Neural cell (in vitro differentiated cells): ENCODE results near the gene ADAT1. TPM values are rescaled to one million over a fixed set of nuclear protein-coding genes. Genes with fewer than 3 reads are reported as not detected.

Experiments used
- H2AFZ ChIP-seq: fragments of 200-600, 300-800 bp; sonication (generic), shearing (Covaris generic); 2 replicates; pipeline ENCODE4 v1.6.0; 2014; ENCODE audit warnings: low read depth, mild to moderate bottlenecking, antibody characterized with exemption, low read length, moderate library complexity
- H3F3A ChIP-seq: fragments of 200-600 bp; shearing (Covaris generic); 2 replicates; pipeline ENCODE4 v1.6.1; 2016; ENCODE audit warnings: mild to moderate bottlenecking, moderate library complexity, mixed read lengths, antibody characterized with exemption, low read length; ENCODE audit not compliant: insufficient read depth, poor library complexity, severe bottlenecking
- H3K27ac ChIP-seq: fragments of 200-600, 300-800 bp; sonication (generic), shearing (Covaris generic); 2 replicates; pipeline ENCODE4 v1.5.1; 2014; ENCODE audit warnings: mild to moderate bottlenecking, low read length, moderate library complexity
- H3K27me3 ChIP-seq: fragments of 300-800, 200-600 bp; sonication (generic), shearing (Covaris generic); 2 replicates; pipeline ENCODE4 v1.6.0; 2014; ENCODE audit warnings: mild to moderate bottlenecking, low read depth, low read length, moderate library complexity; ENCODE audit not compliant: insufficient read depth
- H3K36me3 ChIP-seq: fragments of 300-800, 200-600 bp; sonication (generic), shearing (Covaris generic); 2 replicates; pipeline ENCODE4 v1.5.1; 2014; ENCODE audit warnings: mild to moderate bottlenecking, antibody characterized with exemption, low read length, moderate library complexity; ENCODE audit not compliant: insufficient read depth
- H3K4me2 ChIP-seq: fragments of 300-800, 200-600 bp; sonication (generic), shearing (Covaris generic); 2 replicates; pipeline ENCODE4 v1.6.0; 2014; ENCODE audit warnings: mild to moderate bottlenecking, low read length
- H3K4me3 ChIP-seq: fragments of 300-800, 200-600 bp; sonication (generic), shearing (Covaris generic); 2 replicates; pipeline ENCODE4 v1.5.1; 2014; ENCODE audit warnings: mild to moderate bottlenecking, low read length, moderate library complexity
- H3K79me2 ChIP-seq: fragments of 200-600 bp; shearing (Covaris generic); replicated peaks from 2 replicates; pipeline ENCODE4 v1.6.0; 2014; ENCODE audit warnings: mild to moderate bottlenecking, low read length, moderate library complexity; ENCODE audit not compliant: insufficient read depth
- H3K9ac ChIP-seq: fragments of 300-800, 200-600 bp; sonication (generic), shearing (Covaris generic); 2 replicates; pipeline ENCODE4 v1.6.1; 2016; ENCODE audit warnings: mild to moderate bottlenecking, low read length, mixed read lengths
- H3K9me2 ChIP-seq: fragments of 200-600 bp; shearing (Covaris generic); 2 replicates; pipeline ENCODE4 v1.6.1; 2016; ENCODE audit warnings: mild to moderate bottlenecking, low read length, mixed read lengths; ENCODE audit not compliant: insufficient read depth
- H3K9me3 ChIP-seq: fragments of 200-600, 300-800 bp; sonication (generic), shearing (Covaris generic); 2 replicates; pipeline ENCODE4 v1.6.1; 2016; ENCODE audit warnings: mild to moderate bottlenecking, mixed run types, low read length, moderate library complexity, mixed read lengths
- H4K20me1 ChIP-seq: fragments of 200-600 bp; shearing (Covaris generic); 2 replicates; pipeline ENCODE4 v1.6.1; 2016; ENCODE audit warnings: mild to moderate bottlenecking, mixed run types; ENCODE audit not compliant: insufficient read depth
- EP300 ChIP-seq: fragments of 450-650 bp; conservative IDR thresholded peaks from 2 replicates; pipeline ENCODE4 v1.6.1; 2014; ENCODE audit warnings: antibody characterized with exemption, mild to moderate bottlenecking, moderate library complexity; ENCODE audit not compliant: poor library complexity, severe bottlenecking
- EZH2 ChIP-seq: fragments of 200-600, 300-800 bp; shearing (Covaris generic), sonication (generic); IDR thresholded peaks from 2 replicates; pipeline ENCODE4 v1.6.1; 2014; ENCODE audit warnings: antibody characterized with exemption, low read length, borderline replicate concordance, mild to moderate bottlenecking; ENCODE audit not compliant: insufficient read depth, poor library complexity, severe bottlenecking
- MXI1 ChIP-seq: fragments of 450-650 bp; conservative IDR thresholded peaks from 2 replicates; pipeline ENCODE4 v1.6.1; 2014; ENCODE audit warnings: antibody characterized with exemption, mild to moderate bottlenecking; ENCODE audit not compliant: poor library complexity, severe bottlenecking
- POLR2AphosphoS5 ChIP-seq: IDR thresholded peaks from 2 replicates; pipeline ENCODE4 v1.6.1; 2012
- RAD21 ChIP-seq: fragments of 450-650 bp; conservative IDR thresholded peaks from 2 replicates; pipeline ENCODE4 v1.6.1; 2014; ENCODE audit warnings: antibody characterized with exemption, mild to moderate bottlenecking, moderate library complexity
- SMC3 ChIP-seq: fragments of 450-650 bp; conservative IDR thresholded peaks from 2 replicates; pipeline ENCODE4 v1.6.1; 2014; ENCODE audit warnings: antibody characterized with exemption, mild to moderate bottlenecking, moderate library complexity; ENCODE audit not compliant: poor library complexity
- TAF1 ChIP-seq: IDR thresholded peaks from 2 replicates; pipeline ENCODE4 v1.6.1; 2012; ENCODE audit warnings: low read depth
- polyA plus RNA-seq: library from polyadenylated mRNA; depleted of rRNA; stranded (reverse); fragments of >200 nt; gene quantifications from 2 replicates; pipeline ENCODE4 v1.2.3, GENCODE V29; 2014
- TF ChIP-seq, protein P1 (sequence below): IDR thresholded peaks from 2 replicates; pipeline ENCODE4 v1.6.1; 2012; ENCODE audit warnings: borderline replicate concordance
- TF ChIP-seq, protein P2 (sequence below): fragments of 450-650 bp; IDR thresholded peaks from 2 replicates; pipeline ENCODE4 v1.5.1; 2014; ENCODE audit warnings: antibody characterized with exemption, mild to moderate bottlenecking, moderate library complexity; ENCODE audit not compliant: poor library complexity, severe bottlenecking

ADAT1 gene
- polyA plus RNA-seq, 1 donor from 2014 or later = 62.8 TPM

GRCh38 chr16:75660726-75661302 is 37.7 kb upstream of the ADAT1 start:
- TF ChIP-seq RAD21 (no peak), SMC3 (no peak), MXI1 (no peak), TAF1 (no peak), EZH2 (no peak), POLR2AphosphoS5 (no peak), EP300 (no peak)
- TF ChIP-seq, protein P1, sequence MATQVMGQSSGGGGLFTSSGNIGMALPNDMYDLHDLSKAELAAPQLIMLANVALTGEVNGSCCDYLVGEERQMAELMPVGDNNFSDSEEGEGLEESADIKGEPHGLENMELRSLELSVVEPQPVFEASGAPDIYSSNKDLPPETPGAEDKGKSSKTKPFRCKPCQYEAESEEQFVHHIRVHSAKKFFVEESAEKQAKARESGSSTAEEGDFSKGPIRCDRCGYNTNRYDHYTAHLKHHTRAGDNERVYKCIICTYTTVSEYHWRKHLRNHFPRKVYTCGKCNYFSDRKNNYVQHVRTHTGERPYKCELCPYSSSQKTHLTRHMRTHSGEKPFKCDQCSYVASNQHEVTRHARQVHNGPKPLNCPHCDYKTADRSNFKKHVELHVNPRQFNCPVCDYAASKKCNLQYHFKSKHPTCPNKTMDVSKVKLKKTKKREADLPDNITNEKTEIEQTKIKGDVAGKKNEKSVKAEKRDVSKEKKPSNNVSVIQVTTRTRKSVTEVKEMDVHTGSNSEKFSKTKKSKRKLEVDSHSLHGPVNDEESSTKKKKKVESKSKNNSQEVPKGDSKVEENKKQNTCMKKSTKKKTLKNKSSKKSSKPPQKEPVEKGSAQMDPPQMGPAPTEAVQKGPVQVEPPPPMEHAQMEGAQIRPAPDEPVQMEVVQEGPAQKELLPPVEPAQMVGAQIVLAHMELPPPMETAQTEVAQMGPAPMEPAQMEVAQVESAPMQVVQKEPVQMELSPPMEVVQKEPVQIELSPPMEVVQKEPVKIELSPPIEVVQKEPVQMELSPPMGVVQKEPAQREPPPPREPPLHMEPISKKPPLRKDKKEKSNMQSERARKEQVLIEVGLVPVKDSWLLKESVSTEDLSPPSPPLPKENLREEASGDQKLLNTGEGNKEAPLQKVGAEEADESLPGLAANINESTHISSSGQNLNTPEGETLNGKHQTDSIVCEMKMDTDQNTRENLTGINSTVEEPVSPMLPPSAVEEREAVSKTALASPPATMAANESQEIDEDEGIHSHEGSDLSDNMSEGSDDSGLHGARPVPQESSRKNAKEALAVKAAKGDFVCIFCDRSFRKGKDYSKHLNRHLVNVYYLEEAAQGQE = no peak
- TF ChIP-seq, protein P2, sequence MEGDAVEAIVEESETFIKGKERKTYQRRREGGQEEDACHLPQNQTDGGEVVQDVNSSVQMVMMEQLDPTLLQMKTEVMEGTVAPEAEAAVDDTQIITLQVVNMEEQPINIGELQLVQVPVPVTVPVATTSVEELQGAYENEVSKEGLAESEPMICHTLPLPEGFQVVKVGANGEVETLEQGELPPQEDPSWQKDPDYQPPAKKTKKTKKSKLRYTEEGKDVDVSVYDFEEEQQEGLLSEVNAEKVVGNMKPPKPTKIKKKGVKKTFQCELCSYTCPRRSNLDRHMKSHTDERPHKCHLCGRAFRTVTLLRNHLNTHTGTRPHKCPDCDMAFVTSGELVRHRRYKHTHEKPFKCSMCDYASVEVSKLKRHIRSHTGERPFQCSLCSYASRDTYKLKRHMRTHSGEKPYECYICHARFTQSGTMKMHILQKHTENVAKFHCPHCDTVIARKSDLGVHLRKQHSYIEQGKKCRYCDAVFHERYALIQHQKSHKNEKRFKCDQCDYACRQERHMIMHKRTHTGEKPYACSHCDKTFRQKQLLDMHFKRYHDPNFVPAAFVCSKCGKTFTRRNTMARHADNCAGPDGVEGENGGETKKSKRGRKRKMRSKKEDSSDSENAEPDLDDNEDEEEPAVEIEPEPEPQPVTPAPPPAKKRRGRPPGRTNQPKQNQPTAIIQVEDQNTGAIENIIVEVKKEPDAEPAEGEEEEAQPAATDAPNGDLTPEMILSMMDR = no peak
- H3K9me3 ChIP-seq = no peaks in the 10 kb centered on the region
- no peak overlapping the region for H3K9ac ChIP-seq
- peaks cover 2% of the 10 kb centered on the region for H4K20me1 ChIP-seq
- H3K27ac ChIP-seq = no peak overlapping the region
- H3K9me2 ChIP-seq = no peaks in the 10 kb centered on the region
- H3K4me3 ChIP-seq = no peak overlapping the region
- peaks cover under 1% of the 10 kb centered on the region for H3K79me2 ChIP-seq
- no peak overlapping the region for H2AFZ ChIP-seq
- H3F3A ChIP-seq = no peaks in the 10 kb centered on the region
- peaks cover 7% of the 10 kb centered on the region for H3K36me3 ChIP-seq
- H3K27me3 ChIP-seq = no peaks in the 10 kb centered on the region
- no peak overlapping the region for H3K4me2 ChIP-seq

GRCh38 chr16:75660321-75660720 is 37.2 kb upstream of the ADAT1 start:
- no peak overlapping the region for H3K4me3 ChIP-seq
- H2AFZ ChIP-seq = no peak overlapping the region
- no peak overlapping the region for H3K27ac ChIP-seq
- no peak overlapping the region for H3K9ac ChIP-seq
- no peak for TF ChIP-seq EZH2
- TF ChIP-seq MXI1 = no peak
- no peak for TF ChIP-seq TAF1
- peaks cover 3% of the 10 kb centered on the region for H4K20me1 ChIP-seq
- H3K36me3 ChIP-seq = peaks cover 7% of the 10 kb centered on the region
- no peaks in the 10 kb centered on the region for H3K9me3 ChIP-seq
- no peak overlapping the region for H3K4me2 ChIP-seq
- no peaks in the 10 kb centered on the region for H3F3A ChIP-seq
- no peaks in the 10 kb centered on the region for H3K27me3 ChIP-seq
- peaks cover 6% of the 10 kb centered on the region for H3K79me2 ChIP-seq
- no peaks in the 10 kb centered on the region for H3K9me2 ChIP-seq
